HepG2 (cell line): Measurements from ENCODE around the gene NNAT. TPM values are rescaled to one million over a fixed set of nuclear protein-coding genes. Genes with fewer than 3 reads are reported as not detected.
A peak's percentile ranks its signal among the peaks of the same experiment; 100 is the strongest.

Experiments used
- ATAC-seq: fragments of 200-7000 bp; cut with Tn5 transposase; 3 replicates; pipeline ENCODE4 v1.9.1; 2020; ENCODE audit warnings: mild to moderate bottlenecking, moderate library complexity
- BruUV-seq: library from RNA; stranded (reverse); fragments of 400-500 nt; replicated peaks from 2 replicates; lab custom pipeline; 2021; lab: Mats Ljungman, UMichigan
- CTCF ChIA-PET: fragments of 300-600 bp; formaldehyde crosslinking; extraction: SDS; loops from one replicate; lab custom pipeline; 2021; ENCODE audit warnings: low total read pairs, inconsistent platforms, low intra/inter-chr PET ratio; lab: Yijun Ruan, JAX
- POLR2A ChIA-PET: fragments of 350-600 bp; sonication (Branson Sonifier 250); formaldehyde crosslinking; loops from one replicate; lab custom pipeline; 2020; ENCODE audit warnings: antibody characterized with exemption, inconsistent platforms; lab: Yijun Ruan, JAX
- DNase-seq: peaks from one replicate; pipeline ENCODE4 v3.0.0-alpha.2; 2015; ENCODE audit warnings: low spot score
- FAIRE-seq: peaks from 3 replicates; lab custom pipeline; 2011; peaks lifted over from hg19 to GRCh38; lab: Jason Lieb, UNC
- H2AFZ ChIP-seq: one replicate; pipeline ENCODE4 v1.6.1; 2011; ENCODE audit warnings: low read length, inconsistent platforms
- H3K27ac ChIP-seq: fragments of 300-600 bp; 3 replicates; pipeline ENCODE4 v1.8.0; 2011; ENCODE audit warnings: mixed run types, mild to moderate bottlenecking, mixed read lengths, low read length, inconsistent platforms; ENCODE audit not compliant: insufficient read depth; ENCODE audit errors: extremely low read length
- H3K27me3 ChIP-seq, 2 experiments: fragments of 200-600 bp in 1 of 2; 2 replicates in 1 of 2; 3 replicates in 1 of 2; pipeline versions ENCODE4 v1.6.0 to v1.8.0; 2011; ENCODE audit warnings: low read length in 2 of 2, mild to moderate bottlenecking in 2 of 2, moderate library complexity in 2 of 2, inconsistent platforms in 1 of 2; ENCODE audit not compliant: insufficient read depth in 2 of 2, control insufficient read depth in 1 of 2
- H3K36me3 ChIP-seq, 2 experiments: fragments of 200-600 bp in 1 of 2; replicated peaks in 1 of 2; 2 replicates in 1 of 2; 3 replicates in 1 of 2; pipeline versions ENCODE4 v1.5.1 to v1.8.0; 2011; ENCODE audit warnings: low read length in 2 of 2, inconsistent platforms in 1 of 2; ENCODE audit not compliant: insufficient read depth in 2 of 2, control insufficient read depth in 1 of 2
- H3K4me1 ChIP-seq: 2 replicates; pipeline ENCODE4 v1.5.1; 2012; ENCODE audit warnings: low read length, inconsistent platforms; ENCODE audit not compliant: insufficient read depth
- H3K4me2 ChIP-seq: 2 replicates; pipeline ENCODE4 v1.6.0; 2011; ENCODE audit warnings: low read depth, low read length, inconsistent platforms
- H3K4me3 ChIP-seq, 3 experiments: fragments of 200-600 bp in 1 of 3; sonication (generic), shearing (Covaris generic) in 1 of 3; replicated peaks in 1 of 3; 2 replicates each; pipeline ENCODE4 v1.5.1; 2011 to 2016; ENCODE audit warnings: low read length in 3 of 3, inconsistent platforms in 2 of 3, low read depth in 2 of 3, mild to moderate bottlenecking in 2 of 3, control low read depth in 1 of 3, mixed read lengths in 1 of 3; ENCODE audit not compliant: insufficient read depth in 1 of 3
- H3K79me2 ChIP-seq: one replicate; pipeline ENCODE4 v1.6.1; 2011; ENCODE audit warnings: low read length, inconsistent platforms; ENCODE audit not compliant: insufficient read depth
- H3K9ac ChIP-seq: 2 replicates; pipeline ENCODE4 v1.6.0; 2011; ENCODE audit warnings: mild to moderate bottlenecking, low read depth, low read length, inconsistent platforms; ENCODE audit not compliant: insufficient read depth
- H3K9me3 ChIP-seq: 2 replicates; pipeline ENCODE4 v1.5.1; 2012; ENCODE audit warnings: mild to moderate bottlenecking, low read length
- H4K20me1 ChIP-seq: 2 replicates; pipeline ENCODE4 v1.6.0; 2011; ENCODE audit warnings: inconsistent platforms, mild to moderate bottlenecking, low read length, moderate library complexity; ENCODE audit not compliant: insufficient read depth
- ARID3A ChIP-seq: IDR thresholded peaks from 2 replicates; pipeline ENCODE4 v1.6.1; 2012; ENCODE audit warnings: low read depth, low read length, improper control_type of control experiment
- GPBP1L1 ChIP-seq: sonication (generic); formaldehyde crosslinking; IDR thresholded peaks from 2 replicates; pipeline ENCODE4 v1.5.0; 2020; ENCODE audit warnings: mild to moderate bottlenecking, missing genetic modification reagents
- GTF2F1 ChIP-seq: fragments of 150-350 bp; IDR thresholded peaks from 2 replicates; pipeline ENCODE4 v1.6.1; 2014; ENCODE audit warnings: low read length
- HNRNPLL ChIP-seq: fragments of 200-400 bp; formaldehyde crosslinking; IDR thresholded peaks from 2 replicates; pipeline ENCODE4 v1.6.1; 2017; ENCODE audit warnings: mild to moderate bottlenecking, low read depth, low read length; ENCODE audit not compliant: poor library complexity, severe bottlenecking
- MXI1 ChIP-seq: IDR thresholded peaks from 3 replicates; pipeline ENCODE4 v1.6.1; 2012; ENCODE audit warnings: low read depth, low read length, inconsistent platforms, borderline replicate concordance
- MYC ChIP-seq: sonication (generic); formaldehyde crosslinking; IDR thresholded peaks from 2 replicates; pipeline ENCODE4 v1.9.0; 2021; ENCODE audit warnings: missing genetic modification reagents, borderline replicate concordance
- POLR2A ChIP-seq, 2 experiments: IDR thresholded peaks; 2 replicates each; pipeline ENCODE4 v1.6.1; 2011; ENCODE audit warnings: low read depth in 2 of 2, low read length in 2 of 2, mild to moderate bottlenecking in 1 of 2, moderate library complexity in 1 of 2; ENCODE audit not compliant: insufficient read depth in 1 of 2
- SMARCE1 ChIP-seq: fragments of 450-650 bp; IDR thresholded peaks from 2 replicates; pipeline ENCODE4 v1.6.1; 2017; ENCODE audit warnings: borderline replicate concordance
- ZBTB4 ChIP-seq: sonication (generic); formaldehyde crosslinking; IDR thresholded peaks from 2 replicates; pipeline ENCODE4 v1.4.0; 2020; ENCODE audit warnings: missing genetic modification reagents, mild to moderate bottlenecking, borderline replicate concordance
- ZNF138 ChIP-seq: sonication (generic); formaldehyde crosslinking; IDR thresholded peaks from 2 replicates; pipeline ENCODE4 v1.5.0; 2020; ENCODE audit warnings: mild to moderate bottlenecking, low read depth, missing genetic modification reagents
- ZNF34 ChIP-seq: sonication (generic); formaldehyde crosslinking; IDR thresholded peaks from 2 replicates; pipeline ENCODE4 v1.4.0; 2020; ENCODE audit warnings: mild to moderate bottlenecking, missing genetic modification reagents, borderline replicate concordance
- ZNF709 ChIP-seq: sonication (generic); formaldehyde crosslinking; IDR thresholded peaks from 2 replicates; pipeline ENCODE4 v1.5.0; 2020; ENCODE audit warnings: mild to moderate bottlenecking, missing genetic modification reagents
- ZNF761 ChIP-seq: sonication (generic); formaldehyde crosslinking; conservative IDR thresholded peaks from 2 replicates; pipeline ENCODE4 v1.4.0; 2020; ENCODE audit warnings: mild to moderate bottlenecking, missing genetic modification reagents
- WGBS: methylation state at CpG from one replicate; pipeline ENCODE4 v1.1.6; 2017; ENCODE audit warnings: low lambda C conversion rate; 5-methylcytosine and 5-hydroxymethylcytosine counted together
- in situ Hi-C: cut with HindIII; loops from 2 replicates; pipeline ENCODE4 v1.10.0; 2017; ENCODE audit warnings: low pct_unique_long_range_greater_than_20kb; ENCODE audit not compliant: extremely low pct_ligation_motif_present
- intact Hi-C: fragments of 100-400 bp; cut with micrococcal nuclease; formaldehyde crosslinking; loops from one replicate; pipeline ENCODE4 v1.10.0; 2022; ENCODE audit not compliant: unreplicated experiment
- polyA plus RNA-seq, 8 experiments: library from polyadenylated mRNA; depleted of rRNA in 3 of 8; stranded (reverse) in 7 of 8; unstranded in 1 of 8; fragments of >200 nt; fragmentation: Illumina TruSeq in 4 of 8; extraction: Trizol in 4 of 8; gene quantifications; 2 replicates each; pipeline versions ENCODE4 v1.2.1 to v1.2.3, GENCODE V29; 2011 to 2016; ENCODE audit warnings: low read depth in 4 of 8, missing spikeins in 1 of 8, mixed read lengths in 1 of 8; ENCODE audit not compliant: insufficient read depth in 1 of 8
- total RNA-seq, 5 experiments: library from RNA; depleted of rRNA; stranded (reverse); fragments of >200 nt; fragmentation: Illumina TruSeq; extraction: Trizol; gene quantifications; 2 replicates each; pipeline ENCODE4 v1.2.3, GENCODE V29; 2016; ENCODE audit warnings: low read depth in 1 of 5

NNAT gene
- total and polyA plus RNA-seq, 2 of the 13 experiments (the other 11 are each of a cell fraction or from before 2014, with no cell fraction given) = not detected

DNA sequence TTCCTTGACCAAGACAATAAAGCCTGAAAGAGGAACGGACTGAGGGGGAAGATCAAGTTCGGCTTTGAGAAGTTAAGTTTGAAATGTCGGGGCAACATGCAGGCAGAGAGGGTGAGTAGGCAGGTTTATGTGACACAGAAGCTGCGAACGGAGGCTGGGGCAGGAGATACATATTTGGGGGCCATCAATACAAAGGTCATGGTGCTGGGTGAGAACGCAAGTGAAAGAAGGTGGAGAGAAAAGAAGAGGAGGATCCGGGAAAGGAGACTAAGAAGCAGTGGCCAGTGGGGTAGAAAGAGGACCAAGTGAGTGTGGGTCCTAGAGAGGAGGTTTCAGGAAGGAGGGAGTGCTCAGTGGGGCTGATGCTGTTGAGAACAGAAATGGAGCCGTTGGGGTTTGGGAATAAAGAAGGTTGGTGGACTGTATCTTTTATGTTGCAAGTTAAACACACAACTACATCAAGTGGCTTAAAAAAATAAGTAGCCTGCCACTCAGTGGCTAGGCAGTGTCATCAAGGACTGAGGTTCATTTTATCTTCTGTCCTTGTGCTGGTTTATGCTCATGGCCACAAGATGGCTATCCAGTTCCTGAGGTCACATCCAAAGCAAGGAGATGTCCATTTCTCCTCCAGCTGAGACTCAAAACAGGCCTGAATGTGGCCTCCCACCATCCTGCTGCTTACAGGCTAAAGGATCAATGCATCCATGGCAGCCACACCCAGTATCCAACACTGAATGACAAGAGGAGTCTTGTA, 8.3 kb downstream of the NNAT start:
- in situ Hi-C loops = loop anchor here (5.0 kb wide), 3 partner anchors 122 to 332 kb away; no protein-coding TSS in a partner anchor
- CTCF ChIA-PET = no interaction called here
- TF ChIP-seq ZNF34 (0 out of 2 replicates have a peak, but pooled peaks have one; percentile 67), SMARCE1 (no peak), GPBP1L1 (no peak), HNRNPLL (no peak), ZBTB4 (CRISPR knock-in tag) (no peak), ARID3A (no peak), ZNF138 (CRISPR knock-in tag) (no peak), GTF2F1 (no peak), ZNF761 (CRISPR knock-in tag) (no peak), MYC (CRISPR knock-in tag) (no peak), MXI1 (no peak), ZNF709 (no peak), POLR2A (IDR thresholded peaks at IDR 0.05; ENCODE audit: insufficient read depth in 1 of 2, low read depth in 2 of 2, low read length in 2 of 2) (no peak)

More for the DNA sequence above, 8.3 kb downstream of the NNAT start:
- no peak overlapping the region for H2AFZ ChIP-seq
- FAIRE-seq (peak; percentile 66), ATAC-seq (no peak), DNase-seq (peak; percentile 44)
- POLR2A ChIA-PET = interaction anchor here (1.2 to 4.7 kb wide), 8 partner anchors 10 to 259 kb away, joined by 3 to 44 read pairs (median 6); partner anchors contain the start of gene MANBAL
- no peak overlapping the region for H3K9ac ChIP-seq
- H3K4me2 ChIP-seq = peak overlapping the region; percentile 91
- H3K79me2 ChIP-seq = peaks cover 33% of the 10 kb centered on the region
- no peak overlapping the region; a peak in 1 of 6 replicates for H3K4me3 ChIP-seq
- no TSS peak for BruUV-seq
- no peaks in the 10 kb centered on the region for H3K9me3 ChIP-seq
- H3K27me3 ChIP-seq = no peaks in the 10 kb centered on the region; a peak in 1 of 5 replicates
- H3K27ac ChIP-seq = no peak overlapping the region
- intact Hi-C loops = loop anchor here (2.0 kb wide), 1 partner anchor 25 kb away; no protein-coding TSS in a partner anchor
- H4K20me1 ChIP-seq = peaks cover 16% of the 10 kb centered on the region
- 75% methylated on average over 8 of the region's 8 CpGs for WGBS
- H3K4me1 ChIP-seq = peaks cover 66% of the 10 kb centered on the region
- no peaks in the 10 kb centered on the region for H3K36me3 ChIP-seq
